CD4-positive, alpha-beta T cell (primary cell): ENCODE results near the gene NAMPT. TPM values are rescaled to one million over a fixed set of nuclear protein-coding genes. Genes with fewer than 3 reads are reported as not detected.
"Not testable (repeated sequence)": the region's sequence is repeated elsewhere in the genome, so short reads cannot be mapped to it uniquely, and the experiment has no call there.

Experiments
- ATAC-seq: fragments of 200-7000 bp; cut with Tn5 transposase; one replicate; pipeline ENCODE4 v1.10.0; 2022; ENCODE audit warnings: mild to moderate bottlenecking; ENCODE audit not compliant: poor library complexity
- CTCF ChIA-PET: fragments of 350-600 bp; sonication (Branson Sonifier 250); formaldehyde crosslinking; loops from one replicate; lab custom pipeline; 2021; ENCODE audit warnings: antibody characterized with exemption, inconsistent platforms; lab: Charles Lee
- POLR2A ChIA-PET: fragments of 350-600 bp; sonication (Branson Sonifier 250); formaldehyde crosslinking; loops from one replicate; lab custom pipeline; 2021; ENCODE audit warnings: antibody characterized with exemption, inconsistent platforms; lab: Charles Lee
- DNase-seq, 14 experiments: peaks; one replicate each; pipeline ENCODE4 v3.0.0-alpha.2; 2013 to 2020; ENCODE audit warnings: mixed read lengths in 2 of 14
- H3K27ac ChIP-seq, 2 donors: one replicate each; pipeline versions ENCODE4 v1.5.1 to v1.7.0; 2013; ENCODE audit warnings: low read length in 2 of 2, low read depth in 1 of 2, mild to moderate bottlenecking in 1 of 2
- H3K27me3 ChIP-seq, 2 experiments: 1 replicate in 1 of 2; 2 replicates in 1 of 2; pipeline versions ENCODE4 v1.6.1 to v1.7.0; 2013; ENCODE audit warnings: low read length in 2 of 2, control low read depth in 1 of 2, mild to moderate bottlenecking in 1 of 2, moderate library complexity in 1 of 2; ENCODE audit not compliant: insufficient read depth in 2 of 2, control insufficient read depth in 1 of 2
- H3K36me3 ChIP-seq: one replicate; pipeline ENCODE4 v1.6.1; 2013; ENCODE audit warnings: low read length, control low read depth; ENCODE audit not compliant: insufficient read depth
- H3K4me1 ChIP-seq: one replicate; pipeline ENCODE4 v1.6.1; 2013; ENCODE audit warnings: low read length, control low read depth; ENCODE audit not compliant: insufficient read depth
- H3K4me3 ChIP-seq: one replicate; pipeline ENCODE4 v1.5.1; 2013; ENCODE audit warnings: mild to moderate bottlenecking, low read length, moderate library complexity
- H3K9me3 ChIP-seq, 2 experiments: 1 replicate in 1 of 2; 2 replicates in 1 of 2; pipeline versions ENCODE4 v1.6.1 to v1.7.0; 2013; ENCODE audit warnings: low read length in 2 of 2, mild to moderate bottlenecking in 2 of 2, control low read depth in 1 of 2, moderate library complexity in 1 of 2; ENCODE audit not compliant: control insufficient read depth in 1 of 2, insufficient read depth in 1 of 2
- H3K27ac Mint-ChIP-seq: one replicate; pipeline ENCODE4 v1.8.0; 2020; ENCODE audit warnings: mixed read lengths
- H3K27me3 Mint-ChIP-seq: one replicate; pipeline ENCODE4 v1.8.0; 2021; ENCODE audit warnings: mixed read lengths
- H3K36me3 Mint-ChIP-seq: one replicate; pipeline ENCODE4 v1.8.0; 2021; ENCODE audit warnings: low read depth, mixed read lengths
- H3K4me1 Mint-ChIP-seq: one replicate; pipeline ENCODE4 v1.8.0; 2021; ENCODE audit warnings: low read depth, mixed read lengths
- H3K4me3 Mint-ChIP-seq: one replicate; pipeline ENCODE4 v1.8.0; 2020; ENCODE audit warnings: mild to moderate bottlenecking, mixed read lengths
- H3K9me3 Mint-ChIP-seq: one replicate; pipeline ENCODE4 v1.8.0; 2020; ENCODE audit warnings: mixed read lengths
- intact Hi-C, 2 experiments: fragments of 100-400 bp; cut with DNase I in 1 of 2; cut with micrococcal nuclease in 1 of 2; formaldehyde crosslinking; loops; one replicate each; pipeline versions ENCODE4 v1.15.1 to v1.9.0; 2023 to 2025; cut with DNase I, micrococcal nuclease
- total RNA-seq, 174 experiments: library from RNA in 2 of 174; stranded (reverse) in 2 of 174; gene quantifications; one replicate each; pipeline ENCODE4 v1.2.3 and lab custom pipeline; 2021 to 2026
- TF ChIP-seq, protein P1 (sequence below): fragments of 200-600 bp; IDR thresholded peaks from one replicate; pipeline ENCODE4 v1.8.0; 2022; ENCODE audit warnings: antibody characterized with exemption, mild to moderate bottlenecking

Gene NAMPT
- total RNA-seq, 2 experiments from 2014 or later, result 154 to 159 TPM

DNA sequence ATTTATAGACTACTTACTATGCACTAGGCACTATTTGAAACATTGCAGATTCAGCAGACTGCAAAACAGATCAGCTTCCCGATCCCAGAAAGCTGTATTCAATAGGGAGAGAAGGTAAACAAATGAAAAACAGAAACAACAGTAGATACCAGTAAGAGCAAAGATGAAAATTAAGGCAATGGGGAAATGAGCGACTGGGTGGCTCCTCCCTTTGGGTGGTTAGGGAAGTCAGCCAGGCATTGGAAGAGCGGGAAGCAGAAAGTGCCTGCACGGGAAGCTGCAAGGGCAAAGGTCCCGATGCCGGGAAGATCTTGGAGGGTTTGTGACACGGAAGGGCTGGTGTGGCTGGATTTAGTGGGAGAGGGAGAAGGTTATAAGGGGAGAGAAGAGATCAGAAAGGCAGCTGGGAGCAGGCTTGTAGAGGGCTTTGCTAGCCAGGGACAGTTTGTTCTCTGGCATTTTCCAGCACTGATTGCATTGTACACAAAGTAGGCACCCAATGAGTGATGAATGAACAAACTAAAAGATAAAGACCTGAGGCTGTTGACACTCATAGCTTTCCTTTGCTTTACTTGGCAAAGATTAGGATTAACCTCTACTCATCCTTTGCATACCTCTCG, 67.8 kb downstream of the NAMPT start:
- no peaks in the 10 kb centered on the region for H3K36me3 Mint-ChIP-seq
- H3K27me3 ChIP-seq, result no peaks in the 10 kb centered on the region
- H3K27ac Mint-ChIP-seq, result no peak overlapping the region
- no peaks in the 10 kb centered on the region for H3K9me3 ChIP-seq
- TF ChIP-seq, protein P1, sequence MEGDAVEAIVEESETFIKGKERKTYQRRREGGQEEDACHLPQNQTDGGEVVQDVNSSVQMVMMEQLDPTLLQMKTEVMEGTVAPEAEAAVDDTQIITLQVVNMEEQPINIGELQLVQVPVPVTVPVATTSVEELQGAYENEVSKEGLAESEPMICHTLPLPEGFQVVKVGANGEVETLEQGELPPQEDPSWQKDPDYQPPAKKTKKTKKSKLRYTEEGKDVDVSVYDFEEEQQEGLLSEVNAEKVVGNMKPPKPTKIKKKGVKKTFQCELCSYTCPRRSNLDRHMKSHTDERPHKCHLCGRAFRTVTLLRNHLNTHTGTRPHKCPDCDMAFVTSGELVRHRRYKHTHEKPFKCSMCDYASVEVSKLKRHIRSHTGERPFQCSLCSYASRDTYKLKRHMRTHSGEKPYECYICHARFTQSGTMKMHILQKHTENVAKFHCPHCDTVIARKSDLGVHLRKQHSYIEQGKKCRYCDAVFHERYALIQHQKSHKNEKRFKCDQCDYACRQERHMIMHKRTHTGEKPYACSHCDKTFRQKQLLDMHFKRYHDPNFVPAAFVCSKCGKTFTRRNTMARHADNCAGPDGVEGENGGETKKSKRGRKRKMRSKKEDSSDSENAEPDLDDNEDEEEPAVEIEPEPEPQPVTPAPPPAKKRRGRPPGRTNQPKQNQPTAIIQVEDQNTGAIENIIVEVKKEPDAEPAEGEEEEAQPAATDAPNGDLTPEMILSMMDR, result no peak
- ChIA-PET POLR2A (no interaction called here), CTCF (no interaction called here)
- H3K9me3 Mint-ChIP-seq, result no peaks in the 10 kb centered on the region
- no peak for DNase-seq
- no peaks in the 10 kb centered on the region for H3K4me1 ChIP-seq
- peaks cover 7% of the 10 kb centered on the region for H3K27me3 Mint-ChIP-seq
- H3K27ac ChIP-seq, result no peak overlapping the region
- intact Hi-C loops, result no loop called here
- H3K36me3 ChIP-seq, result no peaks in the 10 kb centered on the region
- no peaks in the 10 kb centered on the region for H3K4me1 Mint-ChIP-seq
- no peak overlapping the region for H3K4me3 ChIP-seq
- ATAC-seq, result no peak
- H3K4me3 Mint-ChIP-seq, result no peak overlapping the region

DNA sequence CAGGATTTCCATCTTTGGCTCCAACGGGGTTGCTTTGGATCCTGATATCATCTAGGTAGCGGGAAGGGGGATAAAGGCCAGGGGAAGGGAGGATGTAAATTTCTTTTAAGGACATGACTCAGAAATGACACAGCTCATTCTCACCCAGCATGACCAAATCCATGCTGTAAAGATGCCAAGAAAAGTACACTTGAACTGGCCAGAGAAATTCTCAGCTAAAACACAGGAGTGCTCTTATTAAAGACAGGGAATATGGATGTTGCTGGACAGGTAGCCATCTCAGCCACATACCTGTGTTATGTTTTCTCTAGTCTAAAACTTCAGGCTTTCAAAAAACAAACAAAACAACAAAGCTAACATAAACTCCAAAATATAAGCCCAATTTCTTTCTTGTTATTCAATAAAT, 68.3 kb downstream of the NAMPT start:
- no peaks in the 10 kb centered on the region for H3K36me3 ChIP-seq
- Mint-ChIP-seq H3K27ac (no peak overlapping the region), H3K27me3 (peaks cover 7% of the 10 kb centered on the region), H3K9me3 (no peaks in the 10 kb centered on the region), H3K36me3 (no peaks in the 10 kb centered on the region), H3K4me1 (no peaks in the 10 kb centered on the region), H3K4me3 (no peak overlapping the region)
- H3K4me3 ChIP-seq, result no peak overlapping the region
- ATAC-seq (no peak), DNase-seq (no peak)
- H3K4me1 ChIP-seq, result no peaks in the 10 kb centered on the region
- ChIA-PET CTCF (no interaction called here), POLR2A (no interaction called here)
- TF ChIP-seq, protein P1, result no peak
- no peaks in the 10 kb centered on the region for H3K27me3 ChIP-seq
- H3K27ac ChIP-seq, result no peak overlapping the region
- intact Hi-C loops, result no loop called here
- no peaks in the 10 kb centered on the region for H3K9me3 ChIP-seq

DNA sequence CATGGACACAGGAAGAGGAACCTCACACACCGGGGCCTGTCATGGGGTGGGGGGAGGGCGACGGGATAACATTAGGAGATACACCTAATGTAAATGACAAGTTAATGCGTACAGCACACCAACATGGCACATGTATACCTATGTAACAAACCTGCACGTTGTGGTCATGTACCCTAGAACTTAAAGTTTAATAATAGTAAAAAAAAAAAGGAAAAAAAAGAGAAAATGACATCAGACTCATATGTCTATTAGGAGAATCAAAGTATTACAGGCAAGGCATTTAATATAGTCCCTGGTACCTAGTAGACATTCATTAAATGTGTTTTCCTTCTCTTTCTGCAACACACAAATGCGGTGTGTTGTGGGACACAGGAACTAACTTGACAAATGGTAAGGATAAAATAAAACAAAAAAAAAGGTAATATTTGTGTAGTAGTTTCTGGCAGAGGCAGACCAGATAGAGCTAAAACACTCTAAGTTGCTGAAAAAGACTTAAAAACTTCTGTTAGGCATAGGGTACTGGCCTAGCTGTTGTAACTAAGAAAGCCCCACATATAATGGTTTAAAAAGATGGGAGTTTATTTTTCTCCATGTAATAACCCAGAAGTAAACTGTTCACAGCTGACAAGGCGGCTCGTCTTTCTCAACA, 68.8 kb downstream of the NAMPT start:
- Mint-ChIP-seq H3K27me3 (peaks cover 7% of the 10 kb centered on the region), H3K27ac (no peak overlapping the region), H3K4me3 (no peak overlapping the region), H3K9me3 (no peaks in the 10 kb centered on the region), H3K4me1 (no peaks in the 10 kb centered on the region), H3K36me3 (no peaks in the 10 kb centered on the region)
- H3K36me3 ChIP-seq, result no peaks in the 10 kb centered on the region
- CTCF ChIA-PET, result no interaction called here
- H3K4me1 ChIP-seq, result no peaks in the 10 kb centered on the region
- no peak overlapping the region for H3K27ac ChIP-seq
- intact Hi-C loops, result no loop called here
- TF ChIP-seq, protein P1, result no peak
- no peaks in the 10 kb centered on the region for H3K9me3 ChIP-seq
- no peaks in the 10 kb centered on the region for H3K27me3 ChIP-seq
- DNase-seq (no peak), ATAC-seq (no peak)
- POLR2A ChIA-PET, result no interaction called here
- no peak overlapping the region for H3K4me3 ChIP-seq

DNA sequence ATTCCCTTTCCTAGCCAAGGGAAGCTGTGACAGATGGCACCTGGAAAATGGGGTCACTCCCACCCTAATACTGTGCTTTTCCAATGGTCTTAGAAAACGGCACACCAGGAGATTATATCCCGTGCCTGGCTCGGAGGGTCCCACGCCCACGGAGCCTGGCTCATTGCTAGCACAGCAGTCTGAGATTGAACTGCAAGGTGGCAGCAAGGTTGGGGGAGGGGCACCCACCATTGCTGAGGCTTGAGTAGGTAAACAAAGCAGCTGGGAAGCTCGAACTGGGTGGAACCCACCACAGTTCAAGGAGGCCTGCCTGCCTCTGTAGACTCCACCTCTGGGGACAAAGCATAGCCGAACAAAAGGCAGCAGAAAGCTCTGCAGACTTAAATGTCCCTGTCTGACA, 75.8 kb downstream of the NAMPT start:
- ATAC-seq, H3K4me1 ChIP-seq, H3K27ac Mint-ChIP-seq, CTCF ChIA-PET, H3K36me3 ChIP-seq, H3K9me3 Mint-ChIP-seq, H3K27me3 ChIP-seq, H3K27ac ChIP-seq, H3K4me3 Mint-ChIP-seq, H3K4me1 Mint-ChIP-seq, H3K9me3 ChIP-seq, intact Hi-C loops, POLR2A ChIA-PET, DNase-seq, H3K4me3 ChIP-seq, H3K36me3 Mint-ChIP-seq: not testable (repeated sequence)
- peaks cover 23% of the 10 kb centered on the region for H3K27me3 Mint-ChIP-seq
